ENCODE results near the gene TGOLN2. TPM values are rescaled to one million over a fixed set of nuclear protein-coding genes. Genes with fewer than 3 reads are reported as not detected.
A peak's percentile ranks its signal among the peaks of the same experiment; 100 is the strongest.

The TGOLN2 gene
- total RNA-seq, 1 donor from 2014 or later: 75.1 TPM

GRCh38 chr2:85312404-85312803 is 15.4 kb downstream of the TGOLN2 start:
- no peak for DNase-seq (ENCODE audit: low spot score)

GRCh38 chr2:85310330-85310729 is 17.5 kb downstream of the TGOLN2 start:
- intact Hi-C loops (cut with DNase I): no loop called here
- DNase-seq (ENCODE audit: low spot score): no peak

More at GRCh38 chr2:85312404-85312803, 15.4 kb downstream of the TGOLN2 start:
- intact Hi-C loops (cut with DNase I): no loop called here

- intact Hi-C loops (cut with DNase I): no loop called here
- DNase-seq (ENCODE audit: low spot score): no peak
Observed at GRCh38 chr2:85309699-85310321, 18.0 kb downstream of the TGOLN2 start.

- DNase-seq (ENCODE audit: low spot score): no peak
- intact Hi-C loops (cut with DNase I): no loop called here
Observed at GRCh38 chr2:85308896-85309555, 18.8 kb downstream of the TGOLN2 start.

GRCh38 chr2:85308201-85308600 is 19.6 kb downstream of the TGOLN2 start:
- no peak for DNase-seq (ENCODE audit: low spot score)
- intact Hi-C loops (cut with DNase I): no loop called here

GRCh38 chr2:85307527-85307897 is 20.3 kb downstream of the TGOLN2 start:
- DNase-seq (ENCODE audit: low spot score): no peak
- intact Hi-C loops (cut with DNase I): no loop called here

- intact Hi-C loops (cut with DNase I): no loop called here
- DNase-seq (ENCODE audit: low spot score): no peak
Observed at GRCh38 chr2:85303780-85304531, 23.8 kb downstream of the TGOLN2 start.

- DNase-seq (ENCODE audit: low spot score): no peak
- intact Hi-C loops (cut with DNase I): no loop called here
Observed at GRCh38 chr2:85302121-85302520, 25.7 kb downstream of the TGOLN2 start.

- no peak for DNase-seq (ENCODE audit: low spot score)
- intact Hi-C loops (cut with DNase I): no loop called here
Observed at GRCh38 chr2:85291425-85292023, 36.3 kb downstream of the TGOLN2 start.

- DNase-seq (ENCODE audit: low spot score): peak; percentile 17
- intact Hi-C loops (cut with DNase I): loop anchor here (10.0 kb wide), 1 partner anchor 363 kb away; no protein-coding TSS in a partner anchor
Observed at GRCh38 chr2:85288244-85288725, 39.5 kb downstream of the TGOLN2 start.

GRCh38 chr2:85287721-85288120 is 40.1 kb downstream of the TGOLN2 start:
- no peak for DNase-seq (ENCODE audit: low spot score)
- intact Hi-C loops (cut with DNase I): loop anchor here (10.0 kb wide), 1 partner anchor 363 kb away; no protein-coding TSS in a partner anchor

- peak; percentile 26 for DNase-seq (ENCODE audit: low spot score)
- intact Hi-C loops (cut with DNase I): loop anchor here (10.0 kb wide), 1 partner anchor 362 kb away; no protein-coding TSS in a partner anchor
Observed at GRCh38 chr2:85286918-85287317, 40.9 kb downstream of the TGOLN2 start.

- peak; percentile 58 for DNase-seq (ENCODE audit: low spot score)
- intact Hi-C loops (cut with DNase I): loop anchor here (2.0 to 10.0 kb wide), 2 partner anchors 151 to 359 kb away; partner anchors contain the start of gene TCF7L1
Observed at GRCh38 chr2:85283641-85284040, 44.1 kb downstream of the TGOLN2 start.

GRCh38 chr2:85282914-85283313 is 44.9 kb downstream of the TGOLN2 start:
- intact Hi-C loops (cut with DNase I): loop anchor here (10.0 kb wide), 1 partner anchor 358 kb away; no protein-coding TSS in a partner anchor
- DNase-seq (ENCODE audit: low spot score): peak; percentile 43

GRCh38 chr2:85281553-85281952 is 46.2 kb downstream of the TGOLN2 start:
- DNase-seq (ENCODE audit: low spot score): peak; percentile 47
- intact Hi-C loops (cut with DNase I): loop anchor here (10.0 kb wide), 1 partner anchor 357 kb away; no protein-coding TSS in a partner anchor

GRCh38 chr2:85278361-85278760 is 49.4 kb downstream of the TGOLN2 start:
- DNase-seq (ENCODE audit: low spot score): no peak
- intact Hi-C loops (cut with DNase I): no loop called here

GRCh38 chr2:85277416-85278158 is 50.2 kb downstream of the TGOLN2 start:
- intact Hi-C loops (cut with DNase I): no loop called here
- peak; percentile 73 for DNase-seq (ENCODE audit: low spot score)

GRCh38 chr2:85276571-85277118 is 51.1 kb downstream of the TGOLN2 start:
- peak; percentile 66 for DNase-seq (ENCODE audit: low spot score)
- intact Hi-C loops (cut with DNase I): no loop called here

All from cardiac septum (tissue), 1 donor.